A549 (cell line): ENCODE data around the gene MEIS1. TPM values are rescaled to one million over a fixed set of nuclear protein-coding genes. Genes with fewer than 3 reads are reported as not detected.

Experiments
- ATAC-seq, 2 experiments: fragments of 200-7000 bp in 1 of 2; fragments of >200 bp in 1 of 2; cut with Nextera tagmentation in 1 of 2; cut with Tn5 transposase in 1 of 2; 3 replicates each; pipeline versions ENCODE4 v1.8.0 to v1.9.1; 2018 to 2020; ENCODE audit warnings: mild to moderate bottlenecking in 1 of 2, moderate library complexity in 1 of 2
- CTCF ChIA-PET: fragments of 300-600 bp; sonication (Branson Sonifier 250); formaldehyde crosslinking; extraction: SDS; loops from one replicate; lab custom pipeline; 2021; ENCODE audit warnings: antibody characterized with exemption, inconsistent platforms; lab: Yijun Ruan, JAX
- POLR2A ChIA-PET: fragments of 350-600 bp; formaldehyde crosslinking; extraction: SDS; loops from one replicate; lab custom pipeline; 2021; ENCODE audit warnings: antibody characterized with exemption, inconsistent platforms; lab: Yijun Ruan, JAX
- DNase-seq, 2 experiments: peaks; one replicate each; pipeline versions ENCODE4 v3.0.0 to v3.0.0-alpha.2; 2011 to 2016; ENCODE audit warnings: low read depth in 1 of 2, low spot score in 1 of 2
- FAIRE-seq: peaks from 2 replicates; lab custom pipeline; 2011; peaks lifted over from hg19 to GRCh38; lab: Jason Lieb, UNC
- H3K27ac ChIP-seq, 2 experiments: fragments of >200 bp; sonication (Bioruptor Twin); formaldehyde crosslinking; 3 replicates each; pipeline ENCODE4 v1.5.1; 2016 to 2017
- H3K4me1 ChIP-seq: fragments of >200 bp; sonication (Bioruptor Twin); formaldehyde crosslinking; 3 replicates; pipeline ENCODE4 v1.6.1; 2016
- H3K4me2 ChIP-seq: fragments of >200 bp; sonication (Bioruptor Twin); formaldehyde crosslinking; 3 replicates; pipeline ENCODE4 v1.6.1; 2016
- H3K4me3 ChIP-seq: fragments of >200 bp; sonication (Bioruptor Twin); formaldehyde crosslinking; 3 replicates; pipeline ENCODE4 v1.5.1; 2016
- H3K9me3 ChIP-seq: fragments of >200 bp; sonication (Bioruptor Twin); formaldehyde crosslinking; 3 replicates; pipeline ENCODE4 v1.6.1; 2016
- CBX2 ChIP-seq: fragments of 200-600 bp; sonication (generic); IDR thresholded peaks from 2 replicates; pipeline ENCODE4 v1.6.1; 2016; ENCODE audit warnings: low read depth, mild to moderate bottlenecking, borderline replicate concordance
- CHD2 ChIP-seq: fragments of 150-350 bp; IDR thresholded peaks from 2 replicates; pipeline ENCODE4 v1.6.1; 2014; ENCODE audit warnings: low read length; ENCODE audit not compliant: partially characterized antibody
- CHD4 ChIP-seq: fragments of 200-600 bp; sonication (generic); IDR thresholded peaks from 2 replicates; pipeline ENCODE4 v1.6.1; 2016; ENCODE audit warnings: antibody characterized with exemption, mild to moderate bottlenecking, borderline replicate concordance
- FOSB ChIP-seq: fragments of 250-450 bp; sonication (Bioruptor Pico); IDR thresholded peaks from 2 replicates; pipeline ENCODE4 v1.5.0; 2020; ENCODE audit warnings: mild to moderate bottlenecking, moderate library complexity
- FOXS1 ChIP-seq: fragments of 250-450 bp; sonication (Bioruptor Pico); IDR thresholded peaks from 2 replicates; pipeline ENCODE4 v1.5.0; 2020; ENCODE audit warnings: mild to moderate bottlenecking, moderate library complexity
- HDAC2 ChIP-seq: fragments of 200-600 bp; sonication (generic); IDR thresholded peaks from 2 replicates; pipeline ENCODE4 v1.6.1; 2016
- HES2 ChIP-seq: fragments of >200 bp; sonication (Bioruptor Twin); formaldehyde crosslinking; IDR thresholded peaks from 2 replicates; pipeline ENCODE4 v1.6.1; 2016
- HOXA7 ChIP-seq: fragments of 250-450 bp; sonication (Bioruptor Pico); IDR thresholded peaks from 2 replicates; pipeline ENCODE4 v1.5.0; 2020; ENCODE audit warnings: mild to moderate bottlenecking, moderate library complexity
- HOXB13 ChIP-seq: fragments of 250-450 bp; sonication (Bioruptor Pico); IDR thresholded peaks from 2 replicates; pipeline ENCODE4 v1.5.0; 2020; ENCODE audit warnings: low read depth, mild to moderate bottlenecking, moderate library complexity
- HOXB5 ChIP-seq: fragments of 250-450 bp; sonication (Bioruptor Pico); IDR thresholded peaks from 2 replicates; pipeline ENCODE4 v1.5.0; 2020; ENCODE audit warnings: mild to moderate bottlenecking, moderate library complexity
- JUN ChIP-seq, 2 experiments: fragments of >200 bp; sonication (Bioruptor Twin); formaldehyde crosslinking; IDR thresholded peaks; 2 replicates in 1 of 2; 3 replicates in 1 of 2; pipeline ENCODE4 v1.6.1; 2016 to 2017
- JUNB ChIP-seq: fragments of >200 bp; sonication (Bioruptor Twin); formaldehyde crosslinking; IDR thresholded peaks from 2 replicates; pipeline ENCODE4 v1.6.1; 2016
- KDM1A ChIP-seq: fragments of 200-600 bp; sonication (generic); IDR thresholded peaks from 2 replicates; pipeline ENCODE4 v1.6.1; 2016; ENCODE audit warnings: low read depth, mild to moderate bottlenecking
- KDM5A ChIP-seq: fragments of 200-600 bp; sonication (generic); IDR thresholded peaks from 2 replicates; pipeline ENCODE4 v1.6.1; 2016; ENCODE audit warnings: antibody characterized with exemption, mild to moderate bottlenecking
- MYC ChIP-seq: IDR thresholded peaks from 2 replicates; pipeline ENCODE4 v1.6.1; 2012; ENCODE audit warnings: mild to moderate bottlenecking, inconsistent platforms, low read length, improper control_type of control experiment, borderline replicate concordance
- NPAS2 ChIP-seq: fragments of 250-450 bp; sonication (Bioruptor Pico); IDR thresholded peaks from 2 replicates; pipeline ENCODE4 v1.8.0; 2022; ENCODE audit warnings: mild to moderate bottlenecking, moderate library complexity, borderline replicate concordance
- NR3C1 ChIP-seq: fragments of >200 bp; sonication (Bioruptor Twin); formaldehyde crosslinking; IDR thresholded peaks from 3 replicates; pipeline ENCODE4 v1.6.1; 2017
- PHF8 ChIP-seq: fragments of 200-600 bp; sonication (generic); IDR thresholded peaks from 2 replicates; pipeline ENCODE4 v1.6.1; 2016; ENCODE audit warnings: low read depth, mild to moderate bottlenecking, antibody characterized with exemption, moderate library complexity, borderline replicate concordance
- POLR2A ChIP-seq: IDR thresholded peaks from 2 replicates; pipeline ENCODE4 v1.6.1; 2012; ENCODE audit warnings: mild to moderate bottlenecking, low read length
- POLR2AphosphoS2 ChIP-seq: conservative IDR thresholded peaks from 2 replicates; pipeline ENCODE4 v1.6.1; 2012; ENCODE audit warnings: low read length, improper control_type of control experiment, inconsistent platforms
- RAD21 ChIP-seq, 2 experiments: fragments of >200 bp in 1 of 2; sonication (Bioruptor Twin) in 1 of 2; formaldehyde crosslinking in 1 of 2; IDR thresholded peaks in 1 of 2; conservative IDR thresholded peaks in 1 of 2; 2 replicates in 1 of 2; 3 replicates in 1 of 2; pipeline ENCODE4 v1.6.1; 2012 to 2018; ENCODE audit warnings: inconsistent platforms in 1 of 2
- REST ChIP-seq: fragments of 200-600 bp; sonication (generic); IDR thresholded peaks from 2 replicates; pipeline ENCODE4 v1.6.1; 2016; ENCODE audit warnings: antibody characterized with exemption, mild to moderate bottlenecking, moderate library complexity
- RNF2 ChIP-seq: fragments of 200-600 bp; sonication (generic); IDR thresholded peaks from 2 replicates; pipeline ENCODE4 v1.6.1; 2016; ENCODE audit warnings: low read depth, mild to moderate bottlenecking, antibody characterized with exemption, moderate library complexity, borderline replicate concordance
- SREBF2 ChIP-seq: fragments of 450-650 bp; IDR thresholded peaks from 2 replicates; pipeline ENCODE4 v1.6.1; 2014; ENCODE audit warnings: mild to moderate bottlenecking, moderate library complexity
- TP53 ChIP-seq: fragments of 250-450 bp; sonication (Bioruptor Pico); IDR thresholded peaks from 2 replicates; pipeline ENCODE4 v1.5.0; 2021; ENCODE audit warnings: mild to moderate bottlenecking, moderate library complexity
- ZNF302 ChIP-seq: fragments of 250-450 bp; sonication (Bioruptor Pico); IDR thresholded peaks from 2 replicates; pipeline ENCODE4 v1.9.0; 2021; ENCODE audit warnings: inconsistent platforms, mild to moderate bottlenecking, moderate library complexity
- WGBS: methylation state at CpG from one replicate; pipeline ENCODE4 v1.1.6; 2017; ENCODE audit errors: missing lambda C conversion rate; 5-methylcytosine and 5-hydroxymethylcytosine counted together
- polyA plus RNA-seq, 4 experiments: library from polyadenylated mRNA; depleted of rRNA in 3 of 4; stranded (reverse); fragments of >200 nt; fragmentation: RNase III in 1 of 4; extraction: RNeasy Plus Mini Kit Qiagen cat#74134 plus additional on column Dnase treatment in 1 of 4; gene quantifications; 2 replicates in 3 of 4; 3 replicates in 1 of 4; pipeline ENCODE4 v1.2.3, GENCODE V29; 2011 to 2017
- TF ChIP-seq, protein P1 (sequence below): fragments of 450-650 bp; IDR thresholded peaks from 2 replicates; pipeline ENCODE4 v1.6.1; 2014; ENCODE audit warnings: antibody characterized with exemption
- TF ChIP-seq, protein P2 (sequence below): fragments of >200 bp; sonication (Bioruptor Twin); formaldehyde crosslinking; IDR thresholded peaks from 3 replicates; pipeline ENCODE4 v1.5.1; 2016

Gene MEIS1
- polyA plus RNA-seq, 2 of the 4 experiments (the other 2 are of a cell fraction), result 1.9 to 4.2 TPM

GRCh38 chr2:66538291-66538690, 103.4 kb downstream of the MEIS1 start:
- POLR2A ChIA-PET, result interaction anchor here (0.5 kb wide), 1 partner anchor 103 kb away, joined by 4 read pairs; no protein-coding TSS in a partner anchor
- WGBS, result 21% methylated on average over 1 of the region's 1 CpG
- ATAC-seq, result no peak
- DNase-seq, result no peak
- CTCF ChIA-PET, result interaction anchor here (0.6 to 1.6 kb wide), 4 partner anchors 10 to 110 kb away, joined by 3 to 4 read pairs (median 4); no protein-coding TSS in a partner anchor
- TF ChIP-seq PHF8, result no peak
- no peak for TF ChIP-seq POLR2A
- TF ChIP-seq MYC, result no peak
- no peak for TF ChIP-seq NPAS2 (CRISPR knock-in tag)
- no peak for TF ChIP-seq SREBF2
- Histone ChIP-seq H3K27ac (no peak overlapping the region), H3K4me3 (no peak overlapping the region), H3K9me3 (no peaks in the 10 kb centered on the region), H3K4me2 (no peak overlapping the region), H3K4me1 (no peaks in the 10 kb centered on the region)
- FAIRE-seq, result no peak

DNA sequence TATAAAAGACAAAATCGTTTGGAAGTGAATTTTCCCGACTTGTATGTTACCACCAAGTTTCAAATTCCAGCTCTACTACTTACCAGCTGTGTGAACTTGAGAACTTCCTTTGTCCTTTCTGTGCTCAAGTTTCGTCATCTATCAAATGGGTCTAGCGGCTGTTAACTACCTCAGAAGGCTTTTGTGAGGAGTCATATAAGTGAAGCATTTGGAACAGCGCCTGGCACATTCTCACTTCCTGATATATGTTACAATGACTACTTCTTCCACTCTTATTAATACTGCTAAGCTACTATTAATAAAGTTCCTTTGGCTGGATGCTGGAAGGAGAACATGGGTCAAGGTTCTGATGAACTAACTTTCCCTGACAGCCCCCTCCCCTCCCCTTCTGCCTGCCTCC, 104.5 kb downstream of the MEIS1 start:
- Histone ChIP-seq H3K4me3 (no peak overlapping the region), H3K27ac (no peak overlapping the region), H3K4me2 (no peak overlapping the region), H3K9me3 (no peaks in the 10 kb centered on the region), H3K4me1 (no peaks in the 10 kb centered on the region)
- WGBS, result 63% methylated on average over 5 of the region's 5 CpGs
- DNase-seq, result no peak
- no peak for ATAC-seq
- POLR2A ChIA-PET, result no interaction called here
- CTCF ChIA-PET, result interaction anchor here (1.3 to 1.6 kb wide), 3 partner anchors 11 to 111 kb away, joined by 3 to 4 read pairs (median 4); no protein-coding TSS in a partner anchor
- no peak for FAIRE-seq
- TF ChIP-seq TP53, result no peak
- TF ChIP-seq HOXB5 (CRISPR knock-in tag), result no peak
- TF ChIP-seq NR3C1, result no peak
- no peak for TF ChIP-seq FOSB (CRISPR knock-in tag)
- TF ChIP-seq JUNB, result no peak
- TF ChIP-seq, protein P1, sequence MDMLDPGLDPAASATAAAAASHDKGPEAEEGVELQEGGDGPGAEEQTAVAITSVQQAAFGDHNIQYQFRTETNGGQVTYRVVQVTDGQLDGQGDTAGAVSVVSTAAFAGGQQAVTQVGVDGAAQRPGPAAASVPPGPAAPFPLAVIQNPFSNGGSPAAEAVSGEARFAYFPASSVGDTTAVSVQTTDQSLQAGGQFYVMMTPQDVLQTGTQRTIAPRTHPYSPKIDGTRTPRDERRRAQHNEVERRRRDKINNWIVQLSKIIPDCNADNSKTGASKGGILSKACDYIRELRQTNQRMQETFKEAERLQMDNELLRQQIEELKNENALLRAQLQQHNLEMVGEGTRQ, result no peak
- no peak for TF ChIP-seq RNF2
- no peak for TF ChIP-seq HES2
- no peak for TF ChIP-seq POLR2A
- TF ChIP-seq HOXA7 (CRISPR knock-in tag), result no peak
- TF ChIP-seq, protein P2, sequence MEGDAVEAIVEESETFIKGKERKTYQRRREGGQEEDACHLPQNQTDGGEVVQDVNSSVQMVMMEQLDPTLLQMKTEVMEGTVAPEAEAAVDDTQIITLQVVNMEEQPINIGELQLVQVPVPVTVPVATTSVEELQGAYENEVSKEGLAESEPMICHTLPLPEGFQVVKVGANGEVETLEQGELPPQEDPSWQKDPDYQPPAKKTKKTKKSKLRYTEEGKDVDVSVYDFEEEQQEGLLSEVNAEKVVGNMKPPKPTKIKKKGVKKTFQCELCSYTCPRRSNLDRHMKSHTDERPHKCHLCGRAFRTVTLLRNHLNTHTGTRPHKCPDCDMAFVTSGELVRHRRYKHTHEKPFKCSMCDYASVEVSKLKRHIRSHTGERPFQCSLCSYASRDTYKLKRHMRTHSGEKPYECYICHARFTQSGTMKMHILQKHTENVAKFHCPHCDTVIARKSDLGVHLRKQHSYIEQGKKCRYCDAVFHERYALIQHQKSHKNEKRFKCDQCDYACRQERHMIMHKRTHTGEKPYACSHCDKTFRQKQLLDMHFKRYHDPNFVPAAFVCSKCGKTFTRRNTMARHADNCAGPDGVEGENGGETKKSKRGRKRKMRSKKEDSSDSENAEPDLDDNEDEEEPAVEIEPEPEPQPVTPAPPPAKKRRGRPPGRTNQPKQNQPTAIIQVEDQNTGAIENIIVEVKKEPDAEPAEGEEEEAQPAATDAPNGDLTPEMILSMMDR, result no peak

GRCh38 chr2:66541646-66542045, 106.7 kb downstream of the MEIS1 start:
- no peak for TF ChIP-seq CHD2
- TF ChIP-seq POLR2A, result no peak
- no peak for TF ChIP-seq HDAC2
- no peak for TF ChIP-seq REST
- TF ChIP-seq FOXS1 (CRISPR knock-in tag), result no peak
- no peak for TF ChIP-seq ZNF302 (CRISPR knock-in tag)
- TF ChIP-seq JUN (IDR thresholded peaks at IDR 0.05), result no peak
- TF ChIP-seq CBX2, result no peak
- no peak for TF ChIP-seq CHD4
- TF ChIP-seq KDM5A, result no peak
- TF ChIP-seq RAD21 (conservative IDR thresholded peaks at IDR 0.05 in 1 of 2, IDR thresholded peaks at IDR 0.05 in 1 of 2), result no peak
- TF ChIP-seq HOXA7 (CRISPR knock-in tag), result no peak
- no peak for TF ChIP-seq PHF8
- TF ChIP-seq NPAS2 (CRISPR knock-in tag), result no peak
- TF ChIP-seq HOXB13 (CRISPR knock-in tag), result no peak
- no peak for TF ChIP-seq KDM1A
- TF ChIP-seq POLR2AphosphoS2, result no peak
- TF ChIP-seq, all 56 proteins: peak for 0
- no peak overlapping the region for H3K4me2 ChIP-seq
- no peaks in the 10 kb centered on the region; the same call in 2 of the 3 replicates for H3K4me1 ChIP-seq
- WGBS, result 98% methylated on average over 4 of the region's 4 CpGs
- DNase-seq (no peak), FAIRE-seq (no peak), ATAC-seq (no peak)
- CTCF ChIA-PET, result no interaction called here
- H3K27ac ChIP-seq, result no peak overlapping the region
- POLR2A ChIA-PET, result no interaction called here
- H3K9me3 ChIP-seq, result no peaks in the 10 kb centered on the region
- H3K4me3 ChIP-seq, result no peak overlapping the region
